Osteocyte (in vitro differentiated cells): ENCODE data around the gene IPPK. TPM values are rescaled to one million over a fixed set of nuclear protein-coding genes. Genes with fewer than 3 reads are reported as not detected.
A peak's percentile ranks its signal among the peaks of the same experiment; 100 is the strongest.

ENCODE experiments used
- DNase-seq: peaks from one replicate; pipeline ENCODE4 v3.0.0; 2021; ENCODE audit warnings: mixed read lengths; ENCODE audit not compliant: unreplicated experiment; ENCODE audit errors: extremely low spot score
- H3K27ac Mint-ChIP-seq: one replicate; pipeline ENCODE4 v1.8.0; 2021; ENCODE audit warnings: mild to moderate bottlenecking, mixed read lengths; ENCODE audit not compliant: unreplicated experiment
- H3K27me3 Mint-ChIP-seq: one replicate; pipeline ENCODE4 v1.8.0; 2021; ENCODE audit warnings: mixed read lengths; ENCODE audit not compliant: unreplicated experiment
- H3K36me3 Mint-ChIP-seq: one replicate; pipeline ENCODE4 v1.8.0; 2021; ENCODE audit warnings: mixed read lengths; ENCODE audit not compliant: unreplicated experiment
- H3K4me1 Mint-ChIP-seq: one replicate; pipeline ENCODE4 v1.8.0; 2021; ENCODE audit warnings: mixed read lengths; ENCODE audit not compliant: unreplicated experiment
- H3K4me3 Mint-ChIP-seq: one replicate; pipeline ENCODE4 v1.8.0; 2021; ENCODE audit warnings: mild to moderate bottlenecking, moderate library complexity, mixed read lengths; ENCODE audit not compliant: unreplicated experiment
- H3K9me3 Mint-ChIP-seq: one replicate; pipeline ENCODE4 v1.8.0; 2021; ENCODE audit warnings: mixed read lengths; ENCODE audit not compliant: unreplicated experiment
- total RNA-seq: library from RNA; stranded (reverse); gene quantifications from 2 replicates; pipeline ENCODE4 v1.2.1, GENCODE V29; 2021
- TF ChIP-seq, protein P1 (sequence below): fragments of 200-600 bp; sonication (generic); IDR thresholded peaks from 2 replicates; pipeline ENCODE4 v1.5.0; 2021; ENCODE audit warnings: antibody characterized with exemption, mild to moderate bottlenecking, moderate library complexity

IPPK gene
- total RNA-seq, 1 donor from 2014 or later: 6.4 TPM

GRCh38 chr9:92610470-92611420 is 59.2 kb downstream of the IPPK start:
- TF ChIP-seq, protein P1, sequence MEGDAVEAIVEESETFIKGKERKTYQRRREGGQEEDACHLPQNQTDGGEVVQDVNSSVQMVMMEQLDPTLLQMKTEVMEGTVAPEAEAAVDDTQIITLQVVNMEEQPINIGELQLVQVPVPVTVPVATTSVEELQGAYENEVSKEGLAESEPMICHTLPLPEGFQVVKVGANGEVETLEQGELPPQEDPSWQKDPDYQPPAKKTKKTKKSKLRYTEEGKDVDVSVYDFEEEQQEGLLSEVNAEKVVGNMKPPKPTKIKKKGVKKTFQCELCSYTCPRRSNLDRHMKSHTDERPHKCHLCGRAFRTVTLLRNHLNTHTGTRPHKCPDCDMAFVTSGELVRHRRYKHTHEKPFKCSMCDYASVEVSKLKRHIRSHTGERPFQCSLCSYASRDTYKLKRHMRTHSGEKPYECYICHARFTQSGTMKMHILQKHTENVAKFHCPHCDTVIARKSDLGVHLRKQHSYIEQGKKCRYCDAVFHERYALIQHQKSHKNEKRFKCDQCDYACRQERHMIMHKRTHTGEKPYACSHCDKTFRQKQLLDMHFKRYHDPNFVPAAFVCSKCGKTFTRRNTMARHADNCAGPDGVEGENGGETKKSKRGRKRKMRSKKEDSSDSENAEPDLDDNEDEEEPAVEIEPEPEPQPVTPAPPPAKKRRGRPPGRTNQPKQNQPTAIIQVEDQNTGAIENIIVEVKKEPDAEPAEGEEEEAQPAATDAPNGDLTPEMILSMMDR: no peak
- peak overlapping the region; percentile 39 for H3K27ac Mint-ChIP-seq
- peaks cover 32% of the 10 kb centered on the region for H3K36me3 Mint-ChIP-seq
- H3K27me3 Mint-ChIP-seq: no peaks in the 10 kb centered on the region
- peak; percentile 75 for DNase-seq
- H3K4me1 Mint-ChIP-seq: peaks cover 36% of the 10 kb centered on the region
- no peak overlapping the region for H3K4me3 Mint-ChIP-seq
- no peaks in the 10 kb centered on the region for H3K9me3 Mint-ChIP-seq

DNA sequence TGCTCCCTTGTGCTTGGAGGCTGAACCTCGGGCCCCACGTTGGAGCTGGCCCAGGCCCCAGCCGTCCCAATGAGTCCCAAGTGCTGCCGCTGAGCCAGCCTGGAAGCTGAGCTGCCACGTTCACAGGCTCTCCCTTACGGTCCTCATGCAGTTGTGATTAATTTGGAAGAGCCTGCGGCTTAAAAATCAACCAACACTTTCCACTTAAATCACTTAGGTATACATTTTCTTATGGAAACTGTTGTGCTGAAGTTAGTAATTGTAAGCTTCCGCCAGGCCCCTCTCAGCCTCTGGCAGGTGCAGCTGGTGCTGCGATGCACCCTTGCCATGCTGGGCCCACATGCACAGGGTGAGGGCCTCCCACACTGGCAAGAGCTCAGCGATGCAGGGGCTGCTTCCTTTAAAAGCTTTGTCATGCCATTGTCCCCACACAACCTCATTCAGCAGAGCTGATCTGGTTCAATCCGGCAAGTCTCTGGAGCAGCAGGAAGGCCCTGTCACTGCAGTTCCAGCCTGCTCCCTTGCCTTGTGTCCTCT is 61.0 kb downstream of the IPPK start:
- Mint-ChIP-seq H3K9me3 (peaks cover 4% of the 10 kb centered on the region), H3K4me3 (no peak overlapping the region), H3K27me3 (no peaks in the 10 kb centered on the region), H3K4me1 (peaks cover 36% of the 10 kb centered on the region), H3K36me3 (peaks cover 25% of the 10 kb centered on the region), H3K27ac (peak overlapping the region; percentile 91)
- TF ChIP-seq, protein P1: no peak
- peak; percentile 70 for DNase-seq

DNA sequence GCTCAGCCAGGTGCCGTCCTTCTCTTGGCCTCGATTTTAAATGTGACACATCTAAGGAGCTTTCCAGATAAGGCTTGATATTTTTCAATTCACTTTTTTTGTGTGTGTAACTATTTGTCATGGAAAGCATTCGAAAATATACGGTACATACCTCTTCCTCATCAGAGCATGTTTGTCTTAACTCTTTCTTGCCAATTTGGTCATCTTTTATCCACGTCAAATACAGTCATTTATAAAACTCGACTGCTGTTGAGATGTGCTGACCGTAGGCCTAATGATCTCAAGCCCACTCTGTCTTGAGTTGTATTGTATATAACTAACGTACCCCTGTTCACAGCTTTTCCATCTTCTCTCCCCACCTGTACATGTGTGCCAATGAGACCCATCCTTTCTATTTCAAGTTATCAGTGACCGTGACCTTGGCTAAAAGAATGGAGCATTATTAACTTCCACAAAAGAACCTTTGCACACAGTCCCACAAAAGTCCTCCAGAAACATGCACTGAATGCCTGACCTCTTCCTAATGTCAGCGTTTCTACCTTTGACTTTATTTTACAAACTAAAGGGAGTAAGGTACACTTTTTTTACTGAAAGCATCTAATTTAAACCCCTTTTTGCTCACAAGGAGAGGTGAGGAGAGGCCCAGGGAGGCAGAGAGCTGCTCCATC is 61.6 kb downstream of the IPPK start:
- Mint-ChIP-seq H3K4me3 (no peak overlapping the region), H3K9me3 (peaks cover 4% of the 10 kb centered on the region), H3K36me3 (peaks cover 27% of the 10 kb centered on the region), H3K27ac (peak overlapping the region; percentile 91), H3K27me3 (no peaks in the 10 kb centered on the region), H3K4me1 (peaks cover 38% of the 10 kb centered on the region)
- no peak for DNase-seq
- TF ChIP-seq, protein P1: no peak

GRCh38 chr9:92607773-92608172 is 62.2 kb downstream of the IPPK start:
- peak overlapping the region; percentile 91 for H3K27ac Mint-ChIP-seq
- H3K36me3 Mint-ChIP-seq: peaks cover 26% of the 10 kb centered on the region
- peak overlapping the region; percentile 38 for H3K4me3 Mint-ChIP-seq
- TF ChIP-seq, protein P1: no peak
- peaks cover 41% of the 10 kb centered on the region for H3K4me1 Mint-ChIP-seq
- H3K9me3 Mint-ChIP-seq: peaks cover 4% of the 10 kb centered on the region
- H3K27me3 Mint-ChIP-seq: no peaks in the 10 kb centered on the region
- no peak for DNase-seq

- H3K27ac Mint-ChIP-seq: peak overlapping the region; percentile 91
- H3K4me1 Mint-ChIP-seq: peaks cover 46% of the 10 kb centered on the region
- DNase-seq: peak; percentile 84
- no peaks in the 10 kb centered on the region for H3K27me3 Mint-ChIP-seq
- peaks cover 22% of the 10 kb centered on the region for H3K36me3 Mint-ChIP-seq
- H3K9me3 Mint-ChIP-seq: peaks cover 4% of the 10 kb centered on the region
- H3K4me3 Mint-ChIP-seq: peak overlapping the region; percentile 38
- TF ChIP-seq, protein P1: peak; percentile 23
Observed at GRCh38 chr9:92607088-92607487, 62.8 kb downstream of the IPPK start.
